ENCODE data around the gene ANKRD10.

GRCh38 chr13:110904748-110905147 is 10.1 kb downstream of the ANKRD10 start:
- TF ChIP-seq, protein P1, sequence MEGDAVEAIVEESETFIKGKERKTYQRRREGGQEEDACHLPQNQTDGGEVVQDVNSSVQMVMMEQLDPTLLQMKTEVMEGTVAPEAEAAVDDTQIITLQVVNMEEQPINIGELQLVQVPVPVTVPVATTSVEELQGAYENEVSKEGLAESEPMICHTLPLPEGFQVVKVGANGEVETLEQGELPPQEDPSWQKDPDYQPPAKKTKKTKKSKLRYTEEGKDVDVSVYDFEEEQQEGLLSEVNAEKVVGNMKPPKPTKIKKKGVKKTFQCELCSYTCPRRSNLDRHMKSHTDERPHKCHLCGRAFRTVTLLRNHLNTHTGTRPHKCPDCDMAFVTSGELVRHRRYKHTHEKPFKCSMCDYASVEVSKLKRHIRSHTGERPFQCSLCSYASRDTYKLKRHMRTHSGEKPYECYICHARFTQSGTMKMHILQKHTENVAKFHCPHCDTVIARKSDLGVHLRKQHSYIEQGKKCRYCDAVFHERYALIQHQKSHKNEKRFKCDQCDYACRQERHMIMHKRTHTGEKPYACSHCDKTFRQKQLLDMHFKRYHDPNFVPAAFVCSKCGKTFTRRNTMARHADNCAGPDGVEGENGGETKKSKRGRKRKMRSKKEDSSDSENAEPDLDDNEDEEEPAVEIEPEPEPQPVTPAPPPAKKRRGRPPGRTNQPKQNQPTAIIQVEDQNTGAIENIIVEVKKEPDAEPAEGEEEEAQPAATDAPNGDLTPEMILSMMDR (IDR thresholded peaks at IDR 0.05), result no peak
- TF ChIP-seq EP300 (IDR thresholded peaks at IDR 0.05) (no peak), POLR2A (IDR thresholded peaks at IDR 0.05) (no peak)

All from tibial nerve (tissue), 4 donors.